ENCODE results near the gene MDC1.

- TF ChIP-seq, protein P1, sequence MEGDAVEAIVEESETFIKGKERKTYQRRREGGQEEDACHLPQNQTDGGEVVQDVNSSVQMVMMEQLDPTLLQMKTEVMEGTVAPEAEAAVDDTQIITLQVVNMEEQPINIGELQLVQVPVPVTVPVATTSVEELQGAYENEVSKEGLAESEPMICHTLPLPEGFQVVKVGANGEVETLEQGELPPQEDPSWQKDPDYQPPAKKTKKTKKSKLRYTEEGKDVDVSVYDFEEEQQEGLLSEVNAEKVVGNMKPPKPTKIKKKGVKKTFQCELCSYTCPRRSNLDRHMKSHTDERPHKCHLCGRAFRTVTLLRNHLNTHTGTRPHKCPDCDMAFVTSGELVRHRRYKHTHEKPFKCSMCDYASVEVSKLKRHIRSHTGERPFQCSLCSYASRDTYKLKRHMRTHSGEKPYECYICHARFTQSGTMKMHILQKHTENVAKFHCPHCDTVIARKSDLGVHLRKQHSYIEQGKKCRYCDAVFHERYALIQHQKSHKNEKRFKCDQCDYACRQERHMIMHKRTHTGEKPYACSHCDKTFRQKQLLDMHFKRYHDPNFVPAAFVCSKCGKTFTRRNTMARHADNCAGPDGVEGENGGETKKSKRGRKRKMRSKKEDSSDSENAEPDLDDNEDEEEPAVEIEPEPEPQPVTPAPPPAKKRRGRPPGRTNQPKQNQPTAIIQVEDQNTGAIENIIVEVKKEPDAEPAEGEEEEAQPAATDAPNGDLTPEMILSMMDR (IDR thresholded peaks at IDR 0.05; ENCODE audit: insufficient read depth, low read depth, low read length): no peak
- no peak for TF ChIP-seq EZH2 (IDR thresholded peaks at IDR 0.05; ENCODE audit: insufficient read depth, low read length)
These were observed 31.7 kb downstream of the MDC1 start for GRCh38 chr6:30685157-30686008.

All from astrocyte (in vitro differentiated cells and primary cell).